Sigmoid colon (tissue), 3 donors: ENCODE data around the gene TTC32.

Source experiments
- POLR2A ChIP-seq, 2 donors: fragments of 450-650 bp; IDR thresholded peaks; one replicate each; pipeline ENCODE4 v1.6.1; 2016; ENCODE audit warnings: antibody characterized with exemption in 2 of 2, mild to moderate bottlenecking in 2 of 2, moderate library complexity in 2 of 2
- TF ChIP-seq, protein P1 (sequence below), 4 experiments: fragments of 450-650 bp in 3 of 4; fragments of 200-600 bp in 1 of 4; IDR thresholded peaks; one replicate each; pipeline ENCODE4 v1.5.1; 2016 to 2019; ENCODE audit warnings: antibody characterized with exemption in 4 of 4, mild to moderate bottlenecking in 3 of 4, moderate library complexity in 2 of 4

DNA sequence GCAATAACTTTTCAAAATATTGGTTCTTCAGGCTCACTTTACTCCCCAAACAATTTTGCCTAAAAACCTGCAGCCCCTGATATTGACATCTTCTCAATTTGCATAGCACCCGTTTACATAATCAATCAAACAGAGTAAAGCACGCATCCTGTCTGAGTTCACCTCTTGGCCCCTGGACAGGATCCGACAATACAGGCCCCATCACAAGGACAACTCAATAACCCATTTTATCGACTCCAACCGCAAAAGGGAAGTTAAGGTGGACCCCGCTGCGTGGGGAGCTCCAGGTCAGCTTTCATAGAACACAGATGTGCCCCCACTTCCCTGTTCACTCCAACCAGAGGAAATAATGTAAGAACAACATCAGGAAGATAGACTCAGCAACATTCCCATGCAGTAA, 44.7 kb downstream of the TTC32 start:
- TF ChIP-seq POLR2A (IDR thresholded peaks at IDR 0.05) = no peak
- TF ChIP-seq, protein P1, sequence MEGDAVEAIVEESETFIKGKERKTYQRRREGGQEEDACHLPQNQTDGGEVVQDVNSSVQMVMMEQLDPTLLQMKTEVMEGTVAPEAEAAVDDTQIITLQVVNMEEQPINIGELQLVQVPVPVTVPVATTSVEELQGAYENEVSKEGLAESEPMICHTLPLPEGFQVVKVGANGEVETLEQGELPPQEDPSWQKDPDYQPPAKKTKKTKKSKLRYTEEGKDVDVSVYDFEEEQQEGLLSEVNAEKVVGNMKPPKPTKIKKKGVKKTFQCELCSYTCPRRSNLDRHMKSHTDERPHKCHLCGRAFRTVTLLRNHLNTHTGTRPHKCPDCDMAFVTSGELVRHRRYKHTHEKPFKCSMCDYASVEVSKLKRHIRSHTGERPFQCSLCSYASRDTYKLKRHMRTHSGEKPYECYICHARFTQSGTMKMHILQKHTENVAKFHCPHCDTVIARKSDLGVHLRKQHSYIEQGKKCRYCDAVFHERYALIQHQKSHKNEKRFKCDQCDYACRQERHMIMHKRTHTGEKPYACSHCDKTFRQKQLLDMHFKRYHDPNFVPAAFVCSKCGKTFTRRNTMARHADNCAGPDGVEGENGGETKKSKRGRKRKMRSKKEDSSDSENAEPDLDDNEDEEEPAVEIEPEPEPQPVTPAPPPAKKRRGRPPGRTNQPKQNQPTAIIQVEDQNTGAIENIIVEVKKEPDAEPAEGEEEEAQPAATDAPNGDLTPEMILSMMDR (IDR thresholded peaks at IDR 0.05) = no peak
